Right lobe of liver (tissue), 6 donors: ENCODE data around the gene GRIK2. TPM values are rescaled to one million over a fixed set of nuclear protein-coding genes. Genes with fewer than 3 reads are reported as not detected.

Experiments
- ATAC-seq, 4 donors: fragments of 200-7000 bp; cut with Tn5 transposase; one replicate each; pipeline ENCODE4 v1.9.1; 2020; ENCODE audit warnings: mild to moderate bottlenecking in 4 of 4, moderate library complexity in 4 of 4
- DNase-seq, 3 donors: peaks; one replicate each; pipeline ENCODE4 v3.0.0-alpha.2; 2020
- H3K27ac ChIP-seq, 3 donors: fragments of 200-600 bp; one replicate each; pipeline ENCODE4 v1.8.0; 2022
- H3K27me3 ChIP-seq, 2 donors: fragments of 200-600 bp; one replicate each; pipeline ENCODE4 v1.8.0; 2022
- H3K36me3 ChIP-seq, 4 donors: fragments of 200-600 bp; sonication (generic) in 1 of 4; one replicate each; pipeline versions ENCODE4 v1.5.1 to v1.8.0; 2017 to 2022; ENCODE audit warnings: control low read depth in 1 of 4
- H3K4me1 ChIP-seq, 4 donors: fragments of 200-600 bp; sonication (generic) in 1 of 4; one replicate each; pipeline versions ENCODE4 v1.5.1 to v1.8.0; 2017 to 2022; ENCODE audit warnings: control low read depth in 1 of 4
- H3K4me3 ChIP-seq, 3 donors: fragments of 200-600 bp; one replicate each; pipeline ENCODE4 v1.8.0; 2022
- H3K9me3 ChIP-seq, 4 donors: fragments of 200-600 bp; sonication (generic) in 1 of 4; one replicate each; pipeline versions ENCODE4 v1.5.1 to v1.8.0; 2017 to 2022; ENCODE audit warnings: control low read depth in 1 of 4
- POLR2A ChIP-seq: fragments of 450-650 bp; IDR thresholded peaks from one replicate; pipeline ENCODE4 v1.6.1; 2017; ENCODE audit warnings: antibody characterized with exemption, mild to moderate bottlenecking
- WGBS: methylation state at CpG from one replicate; pipeline ENCODE4 v1.1.6; 2018; ENCODE audit warnings: low coverage, low lambda C conversion rate; ENCODE audit not compliant: insufficient coverage; ENCODE audit errors: missing lambda C conversion rate; 5-methylcytosine and 5-hydroxymethylcytosine counted together
- intact Hi-C, 2 donors: fragments of 100-400 bp; cut with DNase I; formaldehyde crosslinking; loops; one replicate each; pipeline versions ENCODE4 v1.11.2 to v1.14.1; 2022
- total RNA-seq, 6 experiments: library from RNA; depleted of rRNA in 2 of 6; stranded (reverse); fragments of >200 nt in 2 of 6; fragmentation: NEBNext Ultra II Directional in 3 of 6; extraction: Animal tissue kit (Norgen Biotek cat#: 25700) in 3 of 6; gene quantifications; one replicate each; pipeline versions ENCODE4 v1.1.0 to v1.2.4, GENCODE V29; 2016 to 2023
- TF ChIP-seq, protein P1 (sequence below), 4 donors: fragments of 200-600 bp in 3 of 4; fragments of 450-650 bp in 1 of 4; IDR thresholded peaks; one replicate each; pipeline versions ENCODE4 v1.5.1 to v1.8.0; 2016 to 2022; ENCODE audit warnings: antibody characterized with exemption in 4 of 4, mild to moderate bottlenecking in 2 of 4
- donor health status: DM: no; HTN: yes; CAD: no.
- donor health status: DM: no; HTN: no; CAD: no.
- donor health status: DM: no; HTN: no; CAD: no.
- donor health status: DM: no; HTN: yes; CAD: no.
- donor health status: DM: no; HTN: yes; CAD: no.

Gene GRIK2
- total RNA-seq, 6 experiments from 2014 or later = 0.04 to 0.24 (median 0.09) TPM; not detected in 3

DNA sequence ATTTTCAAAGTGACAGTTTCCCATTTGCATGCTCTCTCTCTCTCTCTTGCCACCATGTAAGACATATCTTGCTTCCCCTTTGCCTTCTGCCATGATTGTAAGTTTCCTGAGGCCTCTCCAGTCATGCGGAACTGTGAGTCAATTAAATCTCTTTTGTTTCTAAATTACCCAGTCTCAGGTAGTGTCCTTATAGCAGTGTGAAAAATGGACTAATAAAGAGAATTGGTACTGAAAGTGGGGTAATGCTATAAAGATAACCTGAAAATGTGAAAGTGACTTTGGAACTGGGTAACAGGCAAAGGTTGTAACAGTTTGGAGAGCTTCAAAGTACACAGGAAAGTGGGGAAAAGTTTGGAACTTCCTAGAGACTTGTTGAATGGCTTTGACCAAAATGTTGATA, 389.8 kb downstream of the GRIK2 start:
- H3K4me1 ChIP-seq = no peaks in the 10 kb centered on the region
- ATAC-seq (no peak), DNase-seq (no peak)
- no peak overlapping the region for H3K4me3 ChIP-seq
- 82% methylated on average over 1 of the region's 1 CpG for WGBS
- H3K27me3 ChIP-seq = no peaks in the 10 kb centered on the region
- H3K27ac ChIP-seq = no peak overlapping the region
- no peaks in the 10 kb centered on the region for H3K36me3 ChIP-seq
- intact Hi-C loops = no loop called here
- H3K9me3 ChIP-seq = no peaks in the 10 kb centered on the region
- TF ChIP-seq, protein P1, sequence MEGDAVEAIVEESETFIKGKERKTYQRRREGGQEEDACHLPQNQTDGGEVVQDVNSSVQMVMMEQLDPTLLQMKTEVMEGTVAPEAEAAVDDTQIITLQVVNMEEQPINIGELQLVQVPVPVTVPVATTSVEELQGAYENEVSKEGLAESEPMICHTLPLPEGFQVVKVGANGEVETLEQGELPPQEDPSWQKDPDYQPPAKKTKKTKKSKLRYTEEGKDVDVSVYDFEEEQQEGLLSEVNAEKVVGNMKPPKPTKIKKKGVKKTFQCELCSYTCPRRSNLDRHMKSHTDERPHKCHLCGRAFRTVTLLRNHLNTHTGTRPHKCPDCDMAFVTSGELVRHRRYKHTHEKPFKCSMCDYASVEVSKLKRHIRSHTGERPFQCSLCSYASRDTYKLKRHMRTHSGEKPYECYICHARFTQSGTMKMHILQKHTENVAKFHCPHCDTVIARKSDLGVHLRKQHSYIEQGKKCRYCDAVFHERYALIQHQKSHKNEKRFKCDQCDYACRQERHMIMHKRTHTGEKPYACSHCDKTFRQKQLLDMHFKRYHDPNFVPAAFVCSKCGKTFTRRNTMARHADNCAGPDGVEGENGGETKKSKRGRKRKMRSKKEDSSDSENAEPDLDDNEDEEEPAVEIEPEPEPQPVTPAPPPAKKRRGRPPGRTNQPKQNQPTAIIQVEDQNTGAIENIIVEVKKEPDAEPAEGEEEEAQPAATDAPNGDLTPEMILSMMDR (IDR thresholded peaks at IDR 0.05) = no peak
- TF ChIP-seq POLR2A = no peak

DNA sequence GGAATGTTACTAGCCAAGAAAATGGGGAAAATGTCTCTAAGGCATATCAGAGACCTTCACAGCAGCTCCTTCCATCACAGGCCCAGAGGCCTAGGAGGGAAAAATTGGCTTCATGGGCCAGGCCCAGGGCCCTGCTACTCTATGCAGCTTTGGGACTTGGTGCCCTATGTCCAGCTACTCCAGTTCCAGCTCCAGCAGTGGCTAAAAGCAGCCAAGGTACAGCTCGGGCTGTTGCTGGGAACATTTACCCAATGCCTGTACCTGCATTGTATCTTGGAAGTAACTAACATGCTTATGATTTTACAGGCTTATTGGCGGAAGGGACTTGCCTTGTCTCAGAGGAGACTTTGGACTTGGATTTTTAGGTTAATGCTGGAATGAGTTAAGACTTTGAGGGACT, 390.6 kb downstream of the GRIK2 start:
- Histone ChIP-seq H3K27ac (no peak overlapping the region), H3K9me3 (no peaks in the 10 kb centered on the region), H3K27me3 (no peaks in the 10 kb centered on the region), H3K4me3 (no peak overlapping the region), H3K36me3 (no peaks in the 10 kb centered on the region), H3K4me1 (no peaks in the 10 kb centered on the region)
- no peak for TF ChIP-seq POLR2A
- TF ChIP-seq, protein P1 (IDR thresholded peaks at IDR 0.05) = no peak
- DNase-seq = no peak
- no peak for ATAC-seq
- WGBS = 100% methylated on average over 1 of the region's 2 CpGs
- intact Hi-C loops = no loop called here

DNA sequence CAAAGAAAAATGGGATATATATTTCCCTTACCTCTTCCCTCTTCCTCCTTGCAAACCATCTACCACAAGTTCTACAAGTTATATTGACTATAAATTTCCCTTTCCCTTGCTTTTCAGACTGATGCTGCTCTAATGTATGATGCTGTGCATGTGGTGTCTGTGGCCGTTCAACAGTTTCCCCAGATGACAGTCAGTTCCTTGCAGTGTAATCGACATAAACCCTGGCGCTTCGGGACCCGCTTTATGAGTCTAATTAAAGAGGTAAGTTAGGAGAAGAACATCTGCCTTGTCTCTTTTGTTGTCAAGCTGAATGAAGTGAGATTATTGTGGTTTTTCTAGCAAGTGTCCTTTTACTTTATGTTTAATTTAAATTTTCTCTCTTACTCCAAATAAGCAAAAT, 406.0 kb downstream of the GRIK2 start:
- TF ChIP-seq POLR2A = no peak
- TF ChIP-seq, protein P1 (IDR thresholded peaks at IDR 0.05) = no peak
- Histone ChIP-seq H3K36me3 (no peaks in the 10 kb centered on the region), H3K4me3 (no peak overlapping the region), H3K27ac (no peak overlapping the region), H3K9me3 (no peaks in the 10 kb centered on the region), H3K4me1 (no peaks in the 10 kb centered on the region), H3K27me3 (no peaks in the 10 kb centered on the region)
- DNase-seq (no peak), ATAC-seq (no peak)
- WGBS = 77% methylated on average over 5 of the region's 5 CpGs
- intact Hi-C loops = no loop called here

DNA sequence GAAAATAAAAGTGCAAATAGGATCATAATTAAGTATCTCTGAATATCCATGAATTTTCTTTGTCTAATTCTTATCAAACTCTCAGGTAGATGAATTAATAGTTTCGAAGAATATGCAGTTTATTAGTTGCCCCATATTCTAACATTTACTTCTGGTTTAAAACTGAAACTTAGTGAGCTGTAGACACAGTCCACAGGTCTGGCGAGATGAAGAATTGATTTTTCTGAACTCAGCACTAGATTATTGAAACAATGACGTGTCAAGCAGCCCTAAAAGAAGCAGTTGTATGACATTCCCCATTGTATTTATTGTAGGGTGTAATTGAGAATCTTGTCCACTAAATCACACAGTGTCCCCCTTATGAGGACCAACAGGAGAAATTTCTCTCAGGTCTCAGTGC, 407.1 kb downstream of the GRIK2 start:
- Histone ChIP-seq H3K4me3 (no peak overlapping the region), H3K27ac (no peak overlapping the region), H3K4me1 (no peaks in the 10 kb centered on the region), H3K27me3 (no peaks in the 10 kb centered on the region), H3K9me3 (no peaks in the 10 kb centered on the region), H3K36me3 (no peaks in the 10 kb centered on the region)
- intact Hi-C loops = no loop called here
- TF ChIP-seq, protein P1 (IDR thresholded peaks at IDR 0.05) = no peak
- no peak for TF ChIP-seq POLR2A
- DNase-seq (no peak), ATAC-seq (peak; percentile 77 to 97 (median 80))
- 21% methylated on average over 3 of the region's 3 CpGs for WGBS

DNA sequence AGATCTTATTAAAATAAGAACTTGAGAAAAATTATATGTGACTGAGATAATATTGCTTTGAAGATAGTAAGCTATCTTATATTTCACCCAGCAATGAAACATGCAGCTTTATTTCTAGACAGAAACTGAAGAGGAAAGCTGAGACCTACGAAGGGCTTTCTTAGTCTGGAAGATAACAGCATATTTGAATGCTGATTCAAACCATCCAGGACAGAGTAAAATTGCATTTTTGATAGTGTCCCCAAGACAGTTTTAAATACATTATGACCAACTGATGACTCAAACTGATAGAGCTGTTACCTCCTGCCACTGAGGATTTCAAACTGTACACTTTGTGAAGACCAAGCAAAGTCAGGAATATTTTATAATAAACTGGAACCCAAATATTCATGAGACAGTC, 409.6 kb downstream of the GRIK2 start:
- no peaks in the 10 kb centered on the region for H3K36me3 ChIP-seq
- no peaks in the 10 kb centered on the region for H3K27me3 ChIP-seq
- no peaks in the 10 kb centered on the region for H3K9me3 ChIP-seq
- ATAC-seq (no peak), DNase-seq (no peak)
- no peak for TF ChIP-seq POLR2A
- TF ChIP-seq, protein P1 (IDR thresholded peaks at IDR 0.05) = no peak
- 5% methylated on average over 1 of the region's 1 CpG for WGBS
- intact Hi-C loops = no loop called here
- H3K4me3 ChIP-seq = no peak overlapping the region
- no peaks in the 10 kb centered on the region for H3K4me1 ChIP-seq
- H3K27ac ChIP-seq = no peak overlapping the region
